GM18873 (cell line): ENCODE measurements around the gene TEX35.
A peak's percentile ranks its signal among the peaks of the same experiment; 100 is the strongest.
"Not testable (repeated sequence)": the region's sequence is repeated elsewhere in the genome, so short reads cannot be mapped to it uniquely, and the experiment has no call there.

ENCODE experiments used
- ATAC-seq: cut with Tn5 transposase; IDR thresholded peaks from one replicate; pipeline ENCODE4 v1.9.1; 2021; ENCODE audit warnings: mild to moderate bottlenecking, moderate library complexity, moderate number of reproducible peaks; ENCODE audit not compliant: unreplicated experiment, low FRiP score

TEX35 gene

DNA sequence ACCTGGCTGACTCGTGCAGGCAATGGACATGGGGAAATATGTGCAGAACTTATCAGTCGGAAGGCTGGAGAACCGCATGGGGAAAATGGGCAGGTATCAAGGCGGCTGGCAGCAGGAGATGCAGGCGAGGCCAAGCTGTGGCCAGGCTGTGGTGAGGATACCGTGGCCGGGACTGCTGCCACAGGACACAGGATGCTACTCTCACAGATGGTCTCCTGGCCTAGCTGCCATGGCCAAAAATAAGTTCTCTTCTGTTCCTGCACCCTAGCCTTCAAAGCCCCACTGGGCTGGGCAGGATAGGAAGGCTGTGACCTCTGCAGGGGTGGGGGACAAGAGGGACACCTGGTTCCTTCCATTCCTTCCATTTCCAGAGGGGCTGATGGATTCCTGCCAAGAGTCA lies 26.4 kb downstream of the TEX35 start:
- ATAC-seq = no peak

GRCh38 chr1:178540204-178540603 lies 27.3 kb downstream of the TEX35 start:
- no peak for ATAC-seq

- no peak for ATAC-seq
These were observed 27.7 kb downstream of the TEX35 start for GRCh38 chr1:178540646-178541045.

GRCh38 chr1:178541379-178541778 lies 28.5 kb downstream of the TEX35 start:
- ATAC-seq = no peak

DNA sequence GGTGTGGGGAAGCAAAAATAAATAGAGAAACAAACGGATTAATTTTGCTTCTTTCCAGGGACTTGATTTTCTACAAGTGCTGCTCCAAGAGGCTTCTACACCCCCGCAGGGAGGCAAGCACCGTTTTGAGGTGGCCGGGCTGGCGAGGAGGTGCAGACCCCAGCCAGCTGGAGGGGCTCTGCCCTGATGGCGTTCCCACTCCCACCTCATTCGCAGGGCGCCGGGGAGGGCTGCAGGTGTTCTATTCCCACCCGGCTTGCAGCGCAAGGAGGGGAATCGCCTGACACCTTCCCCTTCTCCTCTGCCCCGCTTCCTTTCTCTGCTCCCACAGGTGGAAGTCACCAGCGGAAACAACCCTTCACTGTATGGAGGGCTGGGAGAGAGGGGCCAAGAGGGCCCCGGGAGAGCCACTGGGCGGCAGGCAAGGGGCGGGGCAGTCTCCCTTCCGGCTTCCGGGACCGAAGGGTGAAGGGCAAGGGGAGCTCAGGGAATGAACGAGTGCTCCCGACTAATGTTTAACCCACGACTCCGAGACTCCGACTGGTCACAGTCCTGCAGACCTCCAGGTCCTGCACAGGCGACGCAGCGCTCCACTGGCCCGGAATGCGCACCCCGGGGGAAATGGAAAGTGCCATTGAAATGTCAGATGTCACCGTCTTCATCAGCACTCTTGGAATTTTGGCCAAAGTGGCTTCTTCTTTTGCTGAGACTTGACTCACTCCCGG lies 29.1 kb downstream of the TEX35 start:
- peak; percentile 45 for ATAC-seq

GRCh38 chr1:178542554-178543289 lies 29.8 kb downstream of the TEX35 start:
- peak; percentile 59 for ATAC-seq

- peak; percentile 25 for ATAC-seq
These were observed 30.3 kb downstream of the TEX35 start for GRCh38 chr1:178543290-178543607.

DNA sequence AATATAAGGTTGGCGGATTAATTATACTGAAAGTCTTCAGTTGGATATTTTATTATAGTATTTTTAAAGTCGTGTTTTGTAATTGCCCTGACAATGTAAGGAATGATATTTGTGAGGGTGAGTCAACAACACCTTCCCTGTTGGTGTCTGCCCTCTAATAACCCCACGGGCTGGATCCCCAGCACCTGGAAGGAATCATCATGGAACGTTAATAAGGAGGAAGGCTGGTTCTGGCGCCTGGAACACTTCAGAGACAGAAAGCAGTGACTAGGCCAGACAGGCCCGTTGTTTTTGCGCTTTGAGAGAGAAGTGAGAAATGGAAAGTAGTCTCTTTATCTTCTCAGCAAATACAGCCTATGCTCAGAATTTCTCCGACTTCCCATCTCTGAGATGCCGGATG lies 31.6 kb downstream of the TEX35 start:
- ATAC-seq = no peak

DNA sequence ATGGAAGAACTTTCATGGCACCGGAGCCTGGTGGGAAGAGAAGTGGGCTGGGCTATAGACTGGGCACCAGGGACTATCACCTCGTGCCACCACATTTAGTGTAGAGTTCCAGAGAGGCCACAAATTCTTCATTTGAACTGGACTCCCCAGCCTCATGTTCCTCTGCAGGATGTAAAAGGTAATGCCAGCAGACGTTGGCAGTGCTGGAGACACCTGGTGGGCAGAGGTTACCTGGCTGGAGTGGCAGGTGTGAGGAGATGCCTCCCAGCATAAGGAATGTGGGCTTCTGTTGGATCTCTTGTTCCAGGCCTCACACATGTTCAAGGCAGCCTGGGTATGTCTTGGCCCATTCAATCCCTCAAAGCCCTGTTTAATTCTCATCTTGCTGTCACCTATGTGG lies 35.2 kb downstream of the TEX35 start:
- no peak for ATAC-seq

GRCh38 chr1:178551307-178551706 lies 38.4 kb downstream of the TEX35 start:
- ATAC-seq = no peak

GRCh38 chr1:178551940-178552339 lies 39.0 kb downstream of the TEX35 start:
- no peak for ATAC-seq

DNA sequence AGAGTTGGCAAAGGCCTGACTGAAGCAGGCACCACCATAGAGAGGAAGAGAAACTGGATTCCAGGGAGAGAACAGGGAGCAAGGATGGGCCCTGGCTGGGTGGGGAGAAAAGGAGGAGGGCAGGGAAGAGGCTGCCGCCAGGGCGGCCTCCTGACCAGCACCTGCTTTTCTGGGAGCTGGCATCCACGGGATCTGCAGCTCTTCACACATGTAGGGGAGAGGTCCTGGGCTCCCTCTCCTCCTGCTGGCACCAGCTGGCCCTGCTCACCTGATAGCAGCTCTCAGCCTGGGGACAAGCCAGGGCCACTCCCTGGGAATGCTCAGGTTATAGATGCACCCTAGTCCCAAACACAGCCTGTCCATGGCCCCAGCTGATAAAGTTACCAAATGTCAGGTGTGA lies 39.9 kb downstream of the TEX35 start:
- no peak for ATAC-seq

- ATAC-seq = not testable (repeated sequence)
These were observed 41.4 kb downstream of the TEX35 start for GRCh38 chr1:178554351-178554750.

GRCh38 chr1:178555613-178556012 lies 42.7 kb downstream of the TEX35 start:
- not testable (repeated sequence) for ATAC-seq

GRCh38 chr1:178558816-178559215 lies 45.9 kb downstream of the TEX35 start:
- ATAC-seq = not testable (repeated sequence)

DNA sequence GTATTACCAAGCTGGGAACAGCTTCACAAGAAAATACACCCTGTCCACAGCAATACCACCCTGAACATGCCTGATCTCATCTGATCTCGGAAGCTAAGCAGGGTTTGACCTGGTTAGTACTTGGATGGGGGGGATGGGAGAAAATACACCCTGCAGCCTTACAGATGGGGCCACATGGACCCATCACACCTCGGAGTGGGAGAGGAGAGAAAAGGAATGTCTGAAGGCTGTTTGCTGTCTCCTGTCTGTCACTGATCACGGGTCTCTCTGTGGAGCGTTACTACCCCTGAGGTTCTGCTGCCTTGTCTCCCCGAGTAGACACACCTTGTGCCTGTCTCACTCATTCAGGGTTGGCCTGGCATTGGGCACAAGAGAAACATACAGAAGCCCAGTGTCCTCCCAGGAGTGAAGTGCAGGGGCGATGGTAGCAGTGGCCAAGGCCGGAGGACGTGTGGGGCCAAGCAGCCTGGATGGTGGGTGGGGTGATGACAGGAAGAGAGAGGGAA lies 48.0 kb downstream of the TEX35 start:
- no peak for ATAC-seq

GRCh38 chr1:178563099-178563820 lies 50.4 kb downstream of the TEX35 start:
- no peak for ATAC-seq

- no peak for ATAC-seq
These were observed 51.3 kb downstream of the TEX35 start for GRCh38 chr1:178564086-178564782.

- no peak for ATAC-seq
These were observed 51.9 kb downstream of the TEX35 start for GRCh38 chr1:178564783-178565180.

DNA sequence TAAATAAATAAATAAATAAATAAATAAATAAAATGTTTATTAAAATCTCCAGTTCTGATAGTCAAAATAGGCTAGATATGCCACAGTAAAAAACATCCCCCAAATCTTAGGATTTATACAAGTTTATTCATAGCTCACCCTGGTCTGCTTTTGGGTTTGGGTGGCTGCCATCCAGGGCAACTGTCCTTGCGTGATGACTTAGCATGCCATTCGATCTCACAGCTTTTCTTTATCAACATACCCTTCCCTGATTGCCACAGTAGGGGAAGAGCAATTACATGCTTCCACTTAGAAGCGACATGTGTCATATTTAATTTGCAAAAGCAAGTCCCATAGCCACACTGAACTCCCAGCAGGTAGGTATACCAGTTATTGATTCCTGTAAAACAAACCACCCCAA lies 52.7 kb downstream of the TEX35 start:
- ATAC-seq = no peak

GRCh38 chr1:178566187-178566586 lies 53.3 kb downstream of the TEX35 start:
- peak; percentile 91 for ATAC-seq
